ENCODE results near the gene SATB1.

- TF ChIP-seq EP300 (IDR thresholded peaks at IDR 0.05) (no peak), CTCF (IDR thresholded peaks at IDR 0.05) (no peak)
These were observed 4.6 kb downstream of the SATB1 start for GRCh38 chr3:18420555-18420954.
